Endothelial cell of umbilical vein (primary cell): ENCODE results near the gene ADARB2. TPM values are rescaled to one million over a fixed set of nuclear protein-coding genes. Genes with fewer than 3 reads are reported as not detected.

ENCODE experiments used
- BruUV-seq: library from RNA; stranded (reverse); fragments of 400-500 nt; replicated peaks from 2 replicates; lab custom pipeline; 2021; lab: Mats Ljungman, UMichigan
- CTCF ChIA-PET: fragments of 300-600, 350-600 bp; sonication (Branson Sonifier 250); formaldehyde crosslinking; loops from one replicate; lab custom pipeline; 2021; ENCODE audit warnings: antibody characterized with exemption, inconsistent platforms; lab: Charles Lee
- POLR2A ChIA-PET: fragments of 300-600, 350-600 bp; sonication (Branson Sonifier 250); formaldehyde crosslinking; loops from one replicate; lab custom pipeline; 2021; ENCODE audit warnings: antibody characterized with exemption, inconsistent platforms; lab: Charles Lee
- DNase-seq: peaks from one replicate; pipeline ENCODE4 v3.0.0-alpha.2; 2011; ENCODE audit warnings: low read depth, low spot score
- FAIRE-seq: peaks from 2 replicates; lab custom pipeline; 2011; peaks lifted over from hg19 to GRCh38; lab: Jason Lieb, UNC
- H2AFZ ChIP-seq: 2 replicates; pipeline ENCODE4 v1.6.0; 2012; ENCODE audit warnings: low read depth, low read length, control low read depth, inconsistent platforms
- H3K27ac ChIP-seq: 2 replicates; pipeline ENCODE4 v1.5.1; 2011; ENCODE audit warnings: low read depth, mild to moderate bottlenecking, control low read depth, low read length, moderate library complexity; ENCODE audit not compliant: insufficient read depth
- H3K27me3 ChIP-seq, 2 experiments: 2 replicates each; pipeline versions ENCODE4 v1.6.0 to v1.6.1; 2011; ENCODE audit warnings: low read length in 2 of 2, mixed read lengths in 1 of 2; ENCODE audit not compliant: control insufficient read depth in 2 of 2, insufficient read depth in 2 of 2
- H3K36me3 ChIP-seq, 2 experiments: 2 replicates in 1 of 2; 3 replicates in 1 of 2; pipeline ENCODE4 v1.5.1; 2011; ENCODE audit warnings: low read length in 2 of 2, mild to moderate bottlenecking in 1 of 2, moderate library complexity in 1 of 2; ENCODE audit not compliant: control insufficient read depth in 2 of 2, insufficient read depth in 2 of 2; ENCODE audit errors: extremely low read depth in 1 of 2
- H3K4me1 ChIP-seq: 3 replicates; pipeline ENCODE4 v1.5.1; 2011; ENCODE audit warnings: mild to moderate bottlenecking, low read length; ENCODE audit not compliant: control insufficient read depth, insufficient read depth; ENCODE audit errors: extremely low read depth
- H3K4me2 ChIP-seq: 2 replicates; pipeline ENCODE4 v1.6.1; 2011; ENCODE audit warnings: low read length, control low read depth, mixed read lengths; ENCODE audit not compliant: insufficient read depth
- H3K4me3 ChIP-seq, 3 experiments: fragments of 200-600 bp in 1 of 3; sonication (generic), shearing (Covaris generic) in 1 of 3; replicated peaks in 1 of 3; 2 replicates each; pipeline ENCODE4 v1.5.1; 2011 to 2016; ENCODE audit warnings: control low read depth in 3 of 3, low read length in 3 of 3, mild to moderate bottlenecking in 2 of 3, inconsistent platforms in 1 of 3, low read depth in 1 of 3, moderate library complexity in 1 of 3; ENCODE audit not compliant: insufficient read depth in 1 of 3
- H3K79me2 ChIP-seq: 2 replicates; pipeline ENCODE4 v1.6.0; 2012; ENCODE audit warnings: low read length, inconsistent platforms; ENCODE audit not compliant: control insufficient read depth, insufficient read depth
- H3K9ac ChIP-seq: replicated peaks from 2 replicates; pipeline ENCODE3; 2011; ENCODE audit warnings: low read length, control low read depth; ENCODE audit not compliant: insufficient read depth; ENCODE audit errors: extremely low read depth
- H3K9me1 ChIP-seq: replicated peaks from 3 replicates; pipeline ENCODE4 v1.6.0; 2011; ENCODE audit warnings: mild to moderate bottlenecking, low read length; ENCODE audit not compliant: control insufficient read depth, insufficient read depth; ENCODE audit errors: extremely low read depth
- H3K9me3 ChIP-seq: replicated peaks from 2 replicates; pipeline ENCODE4 v1.5.1; 2012; ENCODE audit warnings: low read length, inconsistent platforms; ENCODE audit not compliant: control insufficient read depth, insufficient read depth
- H4K20me1 ChIP-seq: replicated peaks from 2 replicates; pipeline ENCODE3; 2011; ENCODE audit warnings: mild to moderate bottlenecking, low read length; ENCODE audit not compliant: control insufficient read depth, insufficient read depth; ENCODE audit errors: extremely low read depth
- CTCF ChIP-seq, 2 donors: IDR thresholded peaks; 1 replicate in 1 of 2; 2 replicates in 1 of 2; pipeline ENCODE4 v1.5.1; 2011; ENCODE audit warnings: low read length in 2 of 2, mild to moderate bottlenecking in 2 of 2, moderate library complexity in 2 of 2, control low read depth in 1 of 2, inconsistent platforms in 1 of 2, low read depth in 1 of 2; ENCODE audit not compliant: insufficient read depth in 1 of 2; ENCODE audit errors: extremely low read depth in 1 of 2
- EZH2 ChIP-seq: IDR thresholded peaks from 2 replicates; pipeline ENCODE4 v1.6.1; 2012; ENCODE audit warnings: borderline replicate concordance, low read depth, mild to moderate bottlenecking, moderate library complexity, low read length, inconsistent platforms; ENCODE audit not compliant: severe bottlenecking
- FOS ChIP-seq: IDR thresholded peaks from 2 replicates; pipeline ENCODE4 v1.6.1; 2011; ENCODE audit warnings: mild to moderate bottlenecking, low read length, moderate library complexity, borderline replicate concordance; ENCODE audit not compliant: insufficient read depth
- GATA2 ChIP-seq: IDR thresholded peaks from 2 replicates; pipeline ENCODE4 v1.7.0; 2011; ENCODE audit warnings: low read depth, mild to moderate bottlenecking, moderate library complexity, mixed read lengths, low read length; ENCODE audit not compliant: insufficient read length, insufficient read depth
- JUN ChIP-seq: IDR thresholded peaks from 2 replicates; pipeline ENCODE4 v1.6.1; 2011; ENCODE audit warnings: borderline replicate concordance, low read depth; ENCODE audit not compliant: insufficient read length, insufficient read depth
- MAX ChIP-seq: IDR thresholded peaks from 2 replicates; pipeline ENCODE4 v1.6.1; 2011; ENCODE audit not compliant: insufficient read depth, insufficient read length
- MYC ChIP-seq: IDR thresholded peaks from one replicate; pipeline ENCODE4 v1.6.1; 2011; ENCODE audit warnings: mild to moderate bottlenecking, low read depth, low read length
- POLR2A ChIP-seq: IDR thresholded peaks from 2 replicates; pipeline ENCODE4 v1.6.1; 2012; ENCODE audit warnings: low read depth, mild to moderate bottlenecking, control low read depth, low read length
- POLR2AphosphoS5 ChIP-seq: IDR thresholded peaks from 2 replicates; pipeline ENCODE4 v1.6.1; 2012; ENCODE audit warnings: low read depth, mild to moderate bottlenecking, control low read depth, low read length, moderate library complexity; ENCODE audit not compliant: insufficient read depth
- dilution Hi-C: fragments of 300-500 bp; cut with MboI; formaldehyde crosslinking; loops from one replicate; pipeline ENCODE4 v1.15.0; 2019; ENCODE audit warnings: low sequenced_read_pairs; ENCODE audit not compliant: extremely low pct_ligation_motif_present
- intact Hi-C: fragments of 100-400 bp; cut with micrococcal nuclease; formaldehyde crosslinking; loops from one replicate; pipeline ENCODE4 v1.10.0; 2022
- polyA plus RNA-seq, 4 experiments: library from polyadenylated mRNA; depleted of rRNA in 3 of 4; stranded (reverse) in 3 of 4; unstranded in 1 of 4; fragments of >200 nt; gene quantifications; 2 replicates each; pipeline versions ENCODE4 v1.2.1 to v1.2.3, GENCODE V29; 2011 to 2012; ENCODE audit warnings: missing spikeins in 1 of 4
- total RNA-seq: library from RNA; stranded (reverse); gene quantifications from 2 replicates; pipeline ENCODE4 v1.2.3, GENCODE V29; 2021

The ADARB2 gene
- total and polyA plus RNA-seq, 2 donors (not counting 3 experiments of a cell fraction or from before 2014, with no cell fraction given): not detected

GRCh38 chr10:1641402-1641801 is 95.9 kb downstream of the ADARB2 start:
- dilution Hi-C loops: no loop called here

More at GRCh38 chr10:1641402-1641801, 95.9 kb downstream of the ADARB2 start:
- Histone ChIP-seq H3K36me3 (no peaks in the 10 kb centered on the region), H3K27me3 (no peaks in the 10 kb centered on the region), H3K9ac (no peak overlapping the region), H3K4me1 (no peaks in the 10 kb centered on the region), H3K4me2 (no peak overlapping the region), H4K20me1 (no peaks in the 10 kb centered on the region), H3K4me3 (no peak overlapping the region), H2AFZ (no peak overlapping the region), H3K9me1 (no peaks in the 10 kb centered on the region), H3K27ac (no peak overlapping the region), H3K79me2 (no peaks in the 10 kb centered on the region), H3K9me3 (peaks cover 7% of the 10 kb centered on the region)
- no peak for FAIRE-seq
- BruUV-seq: no TSS peak
- no peak for DNase-seq
- intact Hi-C loops: no loop called here
- CTCF ChIA-PET: no interaction called here
- POLR2A ChIA-PET: no interaction called here
- TF ChIP-seq JUN (no peak), CTCF (IDR thresholded peaks at IDR 0.05; ENCODE audit: extremely low read depth in 1 of 2, insufficient read depth in 1 of 2, low read depth in 1 of 2, low read length in 2 of 2) (no peak), GATA2 (no peak), POLR2A (no peak), MYC (no peak), POLR2AphosphoS5 (no peak), FOS (no peak), MAX (no peak), EZH2 (no peak)
